ENCODE results near the gene NLRP10.

Gene NLRP10

DNA sequence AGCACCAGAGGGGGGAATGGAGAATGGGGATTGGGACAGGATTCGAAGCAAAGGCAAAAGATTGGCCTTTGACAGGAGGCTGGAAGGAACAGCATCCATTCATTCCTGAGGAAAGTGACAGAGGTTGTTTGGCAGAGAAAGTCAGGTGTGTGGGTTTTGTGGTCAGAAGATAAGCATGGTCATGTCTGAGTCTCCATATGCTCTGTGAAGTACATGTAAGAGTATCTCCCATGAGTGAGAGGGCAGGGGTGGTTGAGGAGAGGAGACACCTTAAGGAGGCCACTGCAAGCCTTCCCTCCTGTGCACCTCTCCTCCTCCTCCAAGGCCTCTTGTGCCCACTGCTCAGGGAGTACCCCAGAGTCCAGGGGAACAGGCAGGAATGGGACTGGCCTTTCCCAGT, 1.9 kb upstream of the NLRP10 start:
- Histone ChIP-seq H3K27me3 (peaks cover 30% of the 10 kb centered on the region), H3K4me1 (ENCODE audit: control insufficient read depth in 1 of 2, insufficient read depth in 1 of 2, low read depth in 1 of 2, low read length in 1 of 2) (no peaks in the 10 kb centered on the region), H3K27ac (no peak overlapping the region), H3K4me3 (ENCODE audit: low read depth in 1 of 2, low read length in 1 of 2) (no peak overlapping the region), H3K36me3 (no peaks in the 10 kb centered on the region), H3K9me3 (no peaks in the 10 kb centered on the region)
- TF ChIP-seq, protein P1, sequence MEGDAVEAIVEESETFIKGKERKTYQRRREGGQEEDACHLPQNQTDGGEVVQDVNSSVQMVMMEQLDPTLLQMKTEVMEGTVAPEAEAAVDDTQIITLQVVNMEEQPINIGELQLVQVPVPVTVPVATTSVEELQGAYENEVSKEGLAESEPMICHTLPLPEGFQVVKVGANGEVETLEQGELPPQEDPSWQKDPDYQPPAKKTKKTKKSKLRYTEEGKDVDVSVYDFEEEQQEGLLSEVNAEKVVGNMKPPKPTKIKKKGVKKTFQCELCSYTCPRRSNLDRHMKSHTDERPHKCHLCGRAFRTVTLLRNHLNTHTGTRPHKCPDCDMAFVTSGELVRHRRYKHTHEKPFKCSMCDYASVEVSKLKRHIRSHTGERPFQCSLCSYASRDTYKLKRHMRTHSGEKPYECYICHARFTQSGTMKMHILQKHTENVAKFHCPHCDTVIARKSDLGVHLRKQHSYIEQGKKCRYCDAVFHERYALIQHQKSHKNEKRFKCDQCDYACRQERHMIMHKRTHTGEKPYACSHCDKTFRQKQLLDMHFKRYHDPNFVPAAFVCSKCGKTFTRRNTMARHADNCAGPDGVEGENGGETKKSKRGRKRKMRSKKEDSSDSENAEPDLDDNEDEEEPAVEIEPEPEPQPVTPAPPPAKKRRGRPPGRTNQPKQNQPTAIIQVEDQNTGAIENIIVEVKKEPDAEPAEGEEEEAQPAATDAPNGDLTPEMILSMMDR (IDR thresholded peaks at IDR 0.05), result no peak

DNA sequence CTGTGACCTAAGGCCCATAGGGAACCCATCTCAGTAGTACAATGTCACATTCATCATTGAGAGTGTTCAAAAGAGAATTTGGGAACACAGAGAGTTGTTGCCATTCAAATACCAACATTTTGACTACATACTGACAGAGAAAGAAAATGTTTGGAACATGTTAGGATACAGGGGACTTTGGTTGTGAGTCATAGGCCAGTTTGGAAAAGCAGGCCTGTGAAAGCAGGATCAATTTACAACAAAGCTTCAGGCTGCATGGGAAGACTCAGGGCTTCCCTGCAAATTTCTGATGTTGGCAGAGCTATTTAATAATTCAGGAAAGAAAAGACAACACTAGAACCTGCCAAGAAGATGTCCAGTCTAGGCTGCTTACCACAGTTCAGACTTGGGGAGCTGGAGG, 374 bp downstream of the NLRP10 start:
- Histone ChIP-seq H3K27ac (no peak overlapping the region), H3K4me1 (ENCODE audit: control insufficient read depth in 1 of 2, insufficient read depth in 1 of 2, low read depth in 1 of 2, low read length in 1 of 2) (no peaks in the 10 kb centered on the region), H3K4me3 (ENCODE audit: low read depth in 1 of 2, low read length in 1 of 2) (no peak overlapping the region), H3K9me3 (no peaks in the 10 kb centered on the region), H3K36me3 (no peaks in the 10 kb centered on the region), H3K27me3 (peaks cover 12% of the 10 kb centered on the region)
- TF ChIP-seq, protein P1 (IDR thresholded peaks at IDR 0.05), result no peak

DNA sequence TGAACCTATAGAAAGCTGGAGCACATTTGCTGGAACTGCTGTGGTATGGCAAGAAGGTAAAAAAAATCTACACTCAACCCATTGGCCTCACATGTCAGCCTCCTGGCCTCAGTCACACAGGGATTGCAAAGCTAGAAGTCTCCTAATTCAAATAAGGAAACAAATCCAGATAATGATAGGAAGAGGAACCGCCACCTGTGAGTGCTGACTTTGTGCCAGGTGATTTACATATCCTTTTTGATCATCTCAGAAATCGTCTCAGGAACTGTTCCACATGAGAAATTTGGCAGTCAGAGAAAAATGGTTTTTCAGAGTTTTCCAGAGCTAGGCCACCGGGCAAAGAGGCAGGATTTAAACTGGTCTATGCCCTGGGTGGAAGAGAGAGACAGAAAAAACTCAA, 986 bp downstream of the NLRP10 start:
- H3K27ac ChIP-seq, result no peak overlapping the region
- H3K4me1 ChIP-seq (ENCODE audit: control insufficient read depth in 1 of 2, insufficient read depth in 1 of 2, low read depth in 1 of 2, low read length in 1 of 2), result no peaks in the 10 kb centered on the region
- no peaks in the 10 kb centered on the region for H3K36me3 ChIP-seq
- no peak overlapping the region for H3K4me3 ChIP-seq (ENCODE audit: low read depth in 1 of 2, low read length in 1 of 2)
- H3K27me3 ChIP-seq, result peaks cover 10% of the 10 kb centered on the region
- TF ChIP-seq, protein P1 (IDR thresholded peaks at IDR 0.05), result no peak
- no peaks in the 10 kb centered on the region for H3K9me3 ChIP-seq

DNA sequence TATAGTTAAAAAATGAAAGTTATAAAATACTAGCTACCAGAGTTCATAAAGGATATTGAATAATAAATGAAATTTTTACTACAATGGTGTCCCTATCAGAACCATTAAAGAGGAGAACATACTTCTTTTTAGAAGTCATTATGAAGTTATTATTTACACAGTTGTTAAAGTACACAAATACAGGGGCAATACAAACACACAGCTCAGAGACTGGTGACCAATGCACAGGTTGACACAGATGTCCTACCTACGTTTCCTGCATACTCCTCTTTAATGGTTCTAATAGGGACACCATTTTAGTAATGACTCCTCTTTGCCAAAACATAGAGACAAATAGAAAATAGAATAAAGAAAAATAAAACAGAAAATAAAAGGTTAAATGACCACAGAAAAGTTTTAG, 10.1 kb downstream of the NLRP10 start:
- TF ChIP-seq, protein P1 (IDR thresholded peaks at IDR 0.05), result no peak
- H3K4me1 ChIP-seq (ENCODE audit: control insufficient read depth in 1 of 2, insufficient read depth in 1 of 2, low read depth in 1 of 2, low read length in 1 of 2), result no peaks in the 10 kb centered on the region
- H3K27me3 ChIP-seq, result peaks cover 6% of the 10 kb centered on the region
- no peak overlapping the region for H3K27ac ChIP-seq
- no peaks in the 10 kb centered on the region for H3K36me3 ChIP-seq
- H3K9me3 ChIP-seq, result no peaks in the 10 kb centered on the region
- no peak overlapping the region for H3K4me3 ChIP-seq (ENCODE audit: low read depth in 1 of 2, low read length in 1 of 2)

DNA sequence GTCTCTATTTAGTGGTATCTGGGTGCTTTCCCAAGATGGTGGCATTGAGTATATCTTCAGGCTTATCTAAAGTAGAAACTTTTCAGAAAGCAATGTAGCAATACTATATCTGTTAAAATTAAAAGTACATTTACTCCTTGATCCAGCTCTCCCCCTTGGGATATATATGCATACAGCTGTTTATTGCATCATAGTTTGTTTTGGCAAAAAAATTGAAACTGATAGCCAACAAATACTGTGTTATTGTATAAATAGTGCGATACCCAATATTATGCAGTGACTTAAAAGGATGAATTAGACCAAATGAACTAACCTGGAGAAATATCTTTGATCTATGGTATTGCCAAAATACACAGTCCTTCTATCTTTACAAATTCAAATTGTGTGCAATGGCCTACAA, 15.3 kb downstream of the NLRP10 start:
- Histone ChIP-seq H3K4me1 (ENCODE audit: control insufficient read depth in 1 of 2, insufficient read depth in 1 of 2, low read depth in 1 of 2, low read length in 1 of 2) (no peaks in the 10 kb centered on the region), H3K27me3 (peaks cover 6% of the 10 kb centered on the region), H3K9me3 (no peaks in the 10 kb centered on the region), H3K27ac (no peak overlapping the region), H3K4me3 (ENCODE audit: low read depth in 1 of 2, low read length in 1 of 2) (no peak overlapping the region), H3K36me3 (no peaks in the 10 kb centered on the region)
- TF ChIP-seq, protein P1 (IDR thresholded peaks at IDR 0.05), result no peak

DNA sequence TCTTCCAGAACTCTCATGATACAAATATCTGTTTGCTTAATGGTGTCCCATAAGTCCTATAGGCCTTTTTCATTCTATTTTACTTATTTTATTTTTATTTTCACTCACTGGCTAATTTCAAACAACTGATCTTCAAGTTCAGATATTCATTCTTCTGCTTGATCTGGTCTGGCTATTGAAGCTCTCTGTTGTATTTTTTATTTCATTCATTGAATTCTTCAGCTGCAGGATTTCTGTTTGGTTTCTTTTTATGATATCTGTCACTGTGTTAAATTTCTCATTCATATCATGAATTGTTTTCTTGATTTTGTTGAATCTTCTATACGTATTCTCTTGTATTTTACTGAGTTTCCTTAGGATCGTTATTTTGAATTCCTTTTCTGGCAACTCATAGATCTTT, 21.1 kb downstream of the NLRP10 start:
- Histone ChIP-seq H3K4me1 (ENCODE audit: control insufficient read depth in 1 of 2, insufficient read depth in 1 of 2, low read depth in 1 of 2, low read length in 1 of 2) (no peaks in the 10 kb centered on the region), H3K27ac (no peak overlapping the region), H3K9me3 (no peaks in the 10 kb centered on the region), H3K4me3 (ENCODE audit: low read depth in 1 of 2, low read length in 1 of 2) (no peak overlapping the region), H3K36me3 (no peaks in the 10 kb centered on the region), H3K27me3 (peaks cover 6% of the 10 kb centered on the region)
- TF ChIP-seq, protein P1 (IDR thresholded peaks at IDR 0.05), result no peak
